Sigmoid colon (tissue), 4 donors: ENCODE measurements around the gene FARSA.

Experiments used
- EP300 ChIP-seq, 4 donors: sonication (generic); formaldehyde crosslinking; IDR thresholded peaks; one replicate each; pipeline ENCODE4 v1.6.1; 2017; ENCODE audit warnings: antibody characterized with exemption in 4 of 4
- POLR2A ChIP-seq, 2 donors: fragments of 450-650 bp; IDR thresholded peaks; one replicate each; pipeline ENCODE4 v1.6.1; 2016; ENCODE audit warnings: antibody characterized with exemption in 2 of 2, mild to moderate bottlenecking in 2 of 2, moderate library complexity in 2 of 2
- POLR2AphosphoS5 ChIP-seq, 4 donors: sonication (generic); formaldehyde crosslinking; IDR thresholded peaks; one replicate each; pipeline ENCODE4 v1.6.1; 2017; ENCODE audit warnings: antibody characterized with exemption in 4 of 4
- TF ChIP-seq, protein P1 (sequence below), 4 experiments: fragments of 450-650 bp in 3 of 4; fragments of 200-600 bp in 1 of 4; IDR thresholded peaks; one replicate each; pipeline ENCODE4 v1.5.1; 2016 to 2019; ENCODE audit warnings: antibody characterized with exemption in 4 of 4, mild to moderate bottlenecking in 3 of 4, moderate library complexity in 2 of 4

DNA sequence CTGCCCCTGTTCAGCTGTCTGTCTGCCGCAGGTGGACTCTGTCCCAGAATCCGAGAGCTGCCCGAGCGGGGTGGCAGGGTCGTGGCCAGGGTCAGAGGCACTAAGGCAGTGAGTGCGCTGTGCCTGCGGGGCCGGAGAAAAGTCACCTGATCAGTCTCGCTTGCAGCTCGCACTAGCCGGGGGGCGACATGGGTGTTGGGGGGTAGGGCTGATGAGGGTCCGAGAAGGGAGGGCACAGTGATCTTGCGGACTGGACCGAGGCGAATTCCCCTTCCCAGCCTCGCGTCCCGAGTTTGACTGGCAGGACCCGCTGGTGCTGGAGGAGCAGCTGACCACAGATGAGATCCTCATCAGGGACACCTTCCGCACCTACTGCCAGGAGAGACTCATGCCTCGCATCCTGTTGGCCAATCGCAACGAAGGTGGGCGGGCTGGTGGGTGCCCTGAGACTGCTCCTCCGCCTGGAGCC is 41.9 kb downstream of the FARSA start:
- TF ChIP-seq, protein P1, sequence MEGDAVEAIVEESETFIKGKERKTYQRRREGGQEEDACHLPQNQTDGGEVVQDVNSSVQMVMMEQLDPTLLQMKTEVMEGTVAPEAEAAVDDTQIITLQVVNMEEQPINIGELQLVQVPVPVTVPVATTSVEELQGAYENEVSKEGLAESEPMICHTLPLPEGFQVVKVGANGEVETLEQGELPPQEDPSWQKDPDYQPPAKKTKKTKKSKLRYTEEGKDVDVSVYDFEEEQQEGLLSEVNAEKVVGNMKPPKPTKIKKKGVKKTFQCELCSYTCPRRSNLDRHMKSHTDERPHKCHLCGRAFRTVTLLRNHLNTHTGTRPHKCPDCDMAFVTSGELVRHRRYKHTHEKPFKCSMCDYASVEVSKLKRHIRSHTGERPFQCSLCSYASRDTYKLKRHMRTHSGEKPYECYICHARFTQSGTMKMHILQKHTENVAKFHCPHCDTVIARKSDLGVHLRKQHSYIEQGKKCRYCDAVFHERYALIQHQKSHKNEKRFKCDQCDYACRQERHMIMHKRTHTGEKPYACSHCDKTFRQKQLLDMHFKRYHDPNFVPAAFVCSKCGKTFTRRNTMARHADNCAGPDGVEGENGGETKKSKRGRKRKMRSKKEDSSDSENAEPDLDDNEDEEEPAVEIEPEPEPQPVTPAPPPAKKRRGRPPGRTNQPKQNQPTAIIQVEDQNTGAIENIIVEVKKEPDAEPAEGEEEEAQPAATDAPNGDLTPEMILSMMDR (IDR thresholded peaks at IDR 0.05): no peak
- no peak for TF ChIP-seq POLR2AphosphoS5 (IDR thresholded peaks at IDR 0.05)
- no peak for TF ChIP-seq POLR2A (IDR thresholded peaks at IDR 0.05)
- no peak for TF ChIP-seq EP300 (IDR thresholded peaks at IDR 0.05)
